HG03565 (cell line): ENCODE data around the gene STRAP.

Source experiments
- ATAC-seq: cut with Tn5 transposase; IDR thresholded peaks from one replicate; pipeline ENCODE4 v1.9.1; 2021; ENCODE audit warnings: mild to moderate bottlenecking, moderate library complexity; ENCODE audit not compliant: unreplicated experiment

The STRAP gene, protein sequence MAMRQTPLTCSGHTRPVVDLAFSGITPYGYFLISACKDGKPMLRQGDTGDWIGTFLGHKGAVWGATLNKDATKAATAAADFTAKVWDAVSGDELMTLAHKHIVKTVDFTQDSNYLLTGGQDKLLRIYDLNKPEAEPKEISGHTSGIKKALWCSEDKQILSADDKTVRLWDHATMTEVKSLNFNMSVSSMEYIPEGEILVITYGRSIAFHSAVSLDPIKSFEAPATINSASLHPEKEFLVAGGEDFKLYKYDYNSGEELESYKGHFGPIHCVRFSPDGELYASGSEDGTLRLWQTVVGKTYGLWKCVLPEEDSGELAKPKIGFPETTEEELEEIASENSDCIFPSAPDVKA

DNA sequence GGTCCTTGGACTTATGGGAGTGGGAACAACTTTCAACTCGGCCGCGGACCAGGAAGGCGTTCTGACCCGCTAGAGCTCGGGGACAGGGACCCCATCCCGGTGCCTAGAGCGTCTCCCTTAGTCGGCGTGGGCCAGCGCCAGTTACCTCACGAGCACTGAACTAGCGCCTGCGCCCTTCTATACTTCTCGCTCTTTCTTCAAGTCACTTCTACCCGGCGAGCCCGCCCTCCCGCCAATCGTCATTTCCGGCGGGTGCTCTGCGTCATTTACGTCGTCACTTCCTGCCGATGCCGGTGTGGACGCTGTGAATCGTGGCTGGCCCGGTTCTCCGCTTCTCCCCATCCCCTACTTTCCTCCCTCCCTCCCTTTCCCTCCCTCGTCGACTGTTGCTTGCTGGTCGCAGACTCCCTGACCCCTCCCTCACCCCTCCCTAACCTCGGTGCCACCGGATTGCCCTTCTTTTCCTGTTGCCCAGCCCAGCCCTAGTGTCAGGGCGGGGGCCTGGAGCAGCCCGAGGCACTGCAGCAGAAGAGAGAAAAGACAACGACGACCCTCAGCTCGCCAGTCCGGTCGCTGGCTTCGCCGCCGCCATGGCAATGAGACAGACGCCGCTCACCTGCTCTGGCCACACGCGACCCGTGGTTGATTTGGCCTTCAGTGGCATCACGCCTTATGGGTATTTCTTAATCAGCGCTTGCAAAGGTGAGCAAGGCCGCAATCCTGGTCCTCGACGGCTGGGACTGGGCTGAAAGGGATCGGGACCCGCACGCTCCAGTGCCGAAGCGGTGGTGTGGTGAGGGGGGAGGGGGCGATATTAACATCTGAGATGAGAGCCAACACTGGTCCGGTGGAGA, at the start of gene STRAP:
Gene STRAP, plus strand, starts transcription at position 270 of the 854 bp plus-strand sequence. Its CDS starts 321 bp downstream, at position 591.
- ATAC-seq: peak; percentile 97

DNA sequence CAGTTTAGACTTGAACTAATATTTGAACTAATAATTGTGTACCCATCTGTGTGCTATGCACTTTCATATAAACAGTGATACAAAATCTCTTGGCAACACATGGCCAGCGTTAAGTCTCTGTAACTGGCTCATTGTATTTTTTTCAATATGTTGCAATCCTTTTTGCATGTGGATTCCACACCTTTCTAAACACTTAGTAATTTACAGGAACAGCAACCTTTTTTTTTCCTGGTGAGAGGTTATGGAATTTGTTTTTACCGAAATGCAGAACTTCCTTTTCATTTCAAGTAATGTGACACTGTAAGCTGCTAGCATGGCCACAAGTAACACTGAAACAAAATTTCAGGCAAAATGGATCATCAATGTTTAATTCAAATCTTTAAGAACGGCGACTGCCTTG, 47.6 kb upstream of the STRAP start:
- ATAC-seq: no peak

DNA sequence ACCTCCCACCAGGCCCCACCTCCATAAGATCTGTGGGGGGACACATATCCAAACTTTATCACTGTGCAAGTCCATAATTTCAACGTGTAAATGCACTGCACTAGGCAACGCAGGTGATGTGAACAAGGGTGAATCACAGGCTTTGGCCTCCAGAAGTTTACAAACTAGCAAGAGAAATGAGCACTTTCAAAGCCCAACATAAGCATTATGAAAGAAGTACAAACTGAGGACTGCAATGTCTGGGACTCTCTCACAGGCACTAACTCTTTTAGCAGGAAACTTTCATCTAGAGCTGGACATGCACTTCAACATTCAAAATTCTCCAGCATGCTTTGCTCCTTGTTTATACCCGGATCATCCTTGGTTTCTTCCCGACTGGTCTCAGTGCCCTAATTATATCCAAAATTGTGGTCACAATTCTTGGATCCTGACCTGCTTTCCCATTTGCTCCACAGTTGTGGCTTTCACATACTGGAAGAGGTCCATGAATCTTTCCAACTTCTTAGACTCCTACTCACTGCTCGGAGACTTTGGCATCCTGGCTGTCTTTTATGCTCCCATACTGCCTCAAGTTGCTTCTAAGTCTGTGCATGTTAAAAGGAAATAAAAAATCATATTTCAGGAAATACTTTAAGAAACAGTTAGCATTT, 44.9 kb upstream of the STRAP start:
- ATAC-seq: no peak

DNA sequence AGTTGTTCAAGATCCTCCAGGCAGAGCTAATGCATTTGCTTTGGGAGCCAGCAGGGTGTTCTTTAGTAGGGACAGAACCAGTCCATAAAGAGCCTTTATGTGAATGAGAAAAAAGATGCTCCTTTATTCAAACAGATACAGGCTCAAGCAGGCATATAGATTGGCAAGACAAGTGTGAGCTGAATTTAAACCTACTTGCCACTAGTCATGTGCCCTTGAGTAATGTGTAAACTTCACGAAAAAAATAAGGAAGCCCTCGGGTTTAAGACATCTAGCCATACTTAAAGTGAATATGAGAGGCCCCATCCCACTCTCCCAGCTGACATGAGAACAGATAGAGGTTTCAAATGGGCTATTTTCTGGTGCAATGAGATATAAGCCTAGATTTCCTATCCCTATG, 43.1 kb upstream of the STRAP start:
- no peak for ATAC-seq

DNA sequence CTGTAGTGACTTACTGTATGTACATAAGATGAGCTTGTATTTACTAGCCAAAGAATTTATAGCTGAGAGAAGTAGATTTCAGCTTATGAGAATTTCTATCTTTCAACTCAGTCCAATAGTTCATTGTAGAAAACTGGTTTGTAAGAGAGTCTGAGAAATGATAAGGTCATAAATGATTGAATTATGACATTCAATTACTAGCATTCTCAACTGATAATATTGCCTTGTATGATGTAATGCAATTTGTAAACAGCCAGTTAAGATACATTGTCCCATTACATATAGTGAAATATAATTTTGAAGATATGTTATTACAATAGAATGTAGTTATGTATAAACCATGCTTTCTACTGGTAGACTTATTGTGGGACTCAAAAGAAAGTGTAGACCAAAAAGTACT, 42.5 kb upstream of the STRAP start:
- no peak for ATAC-seq

DNA sequence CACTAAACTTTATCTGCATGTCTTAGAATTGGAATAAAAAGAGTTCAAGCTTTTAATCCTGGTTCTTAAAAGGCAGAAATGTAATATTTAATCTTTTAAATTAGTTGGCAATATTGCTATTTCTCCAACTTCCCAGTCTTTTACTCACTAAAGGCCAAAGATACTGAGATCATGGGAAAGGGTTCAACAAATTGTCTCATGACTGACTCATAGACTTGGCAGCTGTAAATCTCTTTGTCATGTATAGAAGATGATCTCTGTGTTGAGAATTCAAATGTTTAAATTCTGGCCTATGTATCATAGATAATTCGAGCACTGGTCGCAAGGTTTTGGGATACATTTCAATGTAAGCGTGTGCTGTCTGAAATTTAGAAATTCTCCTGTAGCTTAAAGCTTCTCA, 40.1 kb upstream of the STRAP start:
- ATAC-seq: no peak

DNA sequence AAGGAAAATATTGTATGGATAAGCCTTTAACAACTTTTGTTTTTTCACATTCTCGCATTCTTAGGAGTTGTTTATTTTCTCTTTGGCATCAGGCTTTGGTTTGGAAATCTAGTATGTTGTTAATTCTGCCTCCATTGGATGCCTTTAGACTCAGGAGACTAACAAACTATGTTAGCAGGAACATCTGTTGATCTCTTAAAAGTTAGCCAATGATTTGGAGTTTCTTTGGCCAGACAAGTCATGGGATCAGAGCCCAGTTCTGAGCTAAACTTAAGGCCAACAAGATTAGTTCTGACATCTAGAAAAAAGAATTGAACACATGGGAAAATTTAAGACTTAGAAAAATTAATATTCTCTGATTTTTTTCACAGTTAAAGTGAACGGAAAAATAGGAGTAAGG, 35.3 kb upstream of the STRAP start:
- ATAC-seq: no peak

DNA sequence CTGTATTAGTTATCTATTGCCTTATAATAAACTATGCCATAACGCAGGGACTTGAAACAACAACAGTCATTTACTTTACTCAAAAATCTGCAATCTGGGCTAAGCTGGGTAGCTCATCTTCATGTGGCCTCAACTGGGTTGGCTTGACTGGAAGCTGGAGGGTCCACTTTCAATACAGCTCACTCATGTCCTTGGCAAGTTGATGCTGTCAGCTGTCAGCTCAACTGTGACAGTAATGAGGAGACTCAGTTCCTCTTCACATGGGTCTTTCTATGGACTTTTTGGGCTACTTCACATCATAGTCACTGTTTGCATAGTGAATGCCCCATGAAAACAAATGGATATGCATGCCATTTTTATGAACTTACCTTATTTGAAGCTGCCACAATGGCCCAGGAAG, 33.6 kb upstream of the STRAP start:
- ATAC-seq: no peak

DNA sequence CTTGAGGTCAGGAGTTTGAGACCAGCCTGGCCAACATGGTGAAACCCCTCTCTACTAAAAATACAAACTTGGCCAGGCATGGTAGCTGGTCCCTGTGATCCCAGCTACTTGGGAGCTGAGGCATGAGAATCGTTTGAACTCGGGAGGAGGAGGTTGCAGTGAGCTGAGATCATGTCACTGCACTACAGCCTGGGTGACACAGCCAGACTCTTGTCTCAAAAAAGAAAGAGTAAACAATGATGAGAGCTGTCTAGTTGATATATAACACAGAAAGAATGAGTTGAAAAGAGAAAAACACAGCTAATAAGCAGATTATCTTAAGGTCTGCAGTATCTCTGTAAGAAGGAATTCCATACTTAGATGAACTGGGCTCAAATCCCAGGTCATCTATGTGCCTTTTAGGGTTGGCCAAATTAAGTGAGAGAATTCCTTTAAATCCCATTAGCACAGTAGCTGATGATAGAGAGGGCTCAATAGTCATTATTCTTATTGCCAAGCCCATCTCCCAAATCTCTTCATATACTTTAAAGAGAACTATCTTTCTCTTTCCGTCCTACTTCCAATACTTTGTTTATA, 31.1 kb upstream of the STRAP start:
- no peak for ATAC-seq

DNA sequence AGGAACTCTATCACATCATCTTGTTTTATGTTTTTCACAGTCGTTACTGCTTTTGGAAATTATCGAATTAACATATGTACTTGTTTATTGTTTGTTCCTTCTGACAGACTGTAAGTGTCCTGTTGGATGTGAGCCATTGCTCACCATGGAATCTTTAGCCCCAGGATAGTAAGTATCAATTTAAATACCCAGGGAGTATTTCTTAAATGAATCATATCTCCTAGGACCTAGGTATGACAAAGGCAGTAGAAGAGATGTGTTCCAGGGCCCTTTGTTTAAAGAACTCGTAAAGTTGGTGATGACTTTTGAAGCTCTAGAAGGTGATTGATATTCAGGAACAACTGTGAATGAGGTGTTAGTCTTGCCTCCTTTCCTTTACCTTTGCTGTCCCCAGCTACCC, 30.3 kb upstream of the STRAP start:
- ATAC-seq: no peak

DNA sequence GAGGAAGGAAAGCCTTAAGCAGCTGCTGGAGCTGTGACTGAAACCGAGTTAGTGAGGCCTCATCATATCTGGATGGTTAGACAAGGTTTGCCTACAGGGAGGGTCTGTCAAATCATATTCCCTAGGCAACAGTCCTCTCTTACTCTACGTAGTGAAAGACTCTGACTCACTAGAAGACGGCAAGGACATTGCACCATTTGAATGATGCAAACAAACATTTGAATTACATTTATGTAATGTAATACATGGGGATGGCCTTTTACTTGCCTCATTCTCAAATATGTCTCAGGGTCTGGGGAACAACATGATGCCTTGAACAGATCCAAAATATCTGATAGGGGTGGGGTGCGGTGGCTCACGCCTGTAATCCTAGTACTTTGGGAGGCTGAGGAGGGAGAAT, 29.8 kb upstream of the STRAP start:
- no peak for ATAC-seq

DNA sequence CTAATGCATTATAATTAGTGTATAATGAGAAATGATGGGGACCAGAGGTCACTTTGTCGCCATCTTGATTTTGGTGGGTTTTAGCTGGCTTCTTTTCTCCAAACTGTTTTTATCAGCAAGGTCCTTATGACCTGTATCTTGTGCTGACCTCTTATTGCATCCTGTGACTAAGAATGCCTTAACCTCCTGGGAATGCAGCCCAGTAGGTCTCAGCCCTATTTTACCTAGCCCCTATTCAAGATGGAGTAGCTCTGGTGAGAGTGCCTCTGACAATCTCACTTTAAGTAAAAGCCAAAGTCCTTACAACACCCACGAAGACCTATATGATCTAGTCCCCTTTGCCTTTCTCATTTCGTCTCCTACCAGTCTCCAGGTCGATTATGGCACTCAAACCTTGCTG, 28.3 kb upstream of the STRAP start:
- no peak for ATAC-seq

DNA sequence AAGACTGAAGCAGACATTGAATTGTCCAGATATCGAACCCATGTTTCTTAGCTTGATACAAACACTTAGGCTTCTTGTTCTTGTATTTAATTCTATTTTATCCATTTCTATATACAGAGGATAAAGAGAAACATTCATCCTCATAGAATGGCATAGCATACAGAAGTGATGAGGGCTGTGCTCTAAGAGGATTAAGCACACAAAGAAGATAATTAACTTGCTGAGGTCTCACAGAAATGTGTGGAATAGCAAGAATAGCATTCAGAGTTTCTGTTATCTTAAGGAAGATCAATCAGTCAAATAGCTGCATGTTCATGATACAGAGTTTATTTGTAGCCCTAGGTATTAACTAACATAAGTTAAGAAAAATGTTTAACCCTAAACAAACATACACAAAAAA, 27.3 kb upstream of the STRAP start:
- no peak for ATAC-seq

DNA sequence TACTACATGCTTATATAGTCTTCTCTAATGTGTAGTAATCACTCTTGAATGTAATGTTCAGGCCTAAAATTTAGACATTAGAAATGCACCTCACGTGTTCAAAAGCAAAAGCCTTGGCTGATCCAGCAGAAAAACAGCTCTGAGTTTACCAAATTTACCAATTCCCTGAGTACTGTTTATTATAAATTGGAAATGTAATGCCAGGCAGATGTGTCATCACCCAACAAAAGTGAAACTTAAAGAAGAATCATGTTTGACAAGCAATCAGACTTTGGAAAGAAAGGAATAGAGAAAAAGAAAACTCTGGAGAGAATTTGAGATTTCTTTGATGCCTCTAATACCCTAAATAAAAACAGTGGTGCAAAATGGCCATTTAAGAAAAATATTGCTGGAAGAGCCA, 26.5 kb upstream of the STRAP start:
- ATAC-seq: no peak

DNA sequence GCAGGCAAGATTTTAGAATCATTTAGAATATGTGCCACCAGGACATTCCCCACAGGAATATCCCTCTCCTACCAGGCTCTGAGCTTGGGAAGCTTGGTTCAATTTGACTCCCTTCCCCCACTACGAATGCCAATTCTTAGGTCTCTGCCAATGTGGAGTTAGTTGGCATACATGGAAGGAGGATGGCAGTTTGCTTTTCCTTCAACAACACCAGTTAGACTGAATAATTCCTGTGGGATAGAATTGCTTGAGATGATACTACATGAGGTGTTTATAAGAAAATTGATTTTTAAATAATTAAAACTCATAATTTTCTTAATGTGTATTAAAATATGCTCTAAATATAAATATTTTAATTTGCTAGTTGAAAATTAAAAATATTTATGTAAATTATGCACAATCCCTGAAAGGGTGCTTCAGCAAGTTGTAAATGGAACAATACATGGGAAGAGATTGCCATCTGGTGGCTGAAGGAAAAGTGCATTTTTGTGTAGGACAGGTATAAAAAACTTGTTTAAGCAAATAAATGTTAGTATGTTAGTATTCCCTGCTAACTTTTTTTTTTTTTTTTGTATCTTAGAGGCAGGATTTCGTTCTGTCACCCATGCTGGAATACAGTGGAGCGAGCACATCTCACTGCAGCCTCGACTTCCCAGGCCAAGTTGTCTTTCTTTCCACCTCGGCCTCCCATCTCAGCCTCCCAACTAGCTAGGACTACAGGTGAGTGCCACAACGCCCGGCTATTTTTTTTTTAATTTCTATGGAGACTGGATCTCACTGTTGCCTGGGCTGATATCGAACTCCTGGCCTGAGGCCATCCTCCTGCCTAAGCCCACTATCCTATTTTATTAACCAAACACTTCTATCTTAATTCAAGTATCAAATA, 25.8 kb upstream of the STRAP start:
- ATAC-seq: no peak

DNA sequence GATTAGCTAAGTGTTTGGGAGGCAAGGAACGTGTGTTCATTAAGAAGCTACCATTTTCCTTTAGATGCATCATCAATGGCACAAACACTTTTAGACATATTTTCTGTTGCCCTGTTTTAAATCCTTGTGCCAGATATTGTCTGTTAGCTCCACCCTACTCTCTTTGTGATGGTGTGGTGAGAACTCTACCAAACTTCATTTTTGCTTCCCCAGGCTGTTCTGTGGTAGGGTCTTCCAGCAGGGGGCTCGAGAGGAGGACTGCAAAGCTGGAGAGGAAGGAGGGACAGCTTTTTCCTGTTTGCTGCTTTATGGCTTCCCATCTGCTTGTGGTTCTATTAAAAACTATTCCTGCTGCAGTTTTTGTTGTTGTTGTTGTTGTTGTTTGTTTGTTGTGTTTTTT, 23.8 kb upstream of the STRAP start:
- no peak for ATAC-seq

DNA sequence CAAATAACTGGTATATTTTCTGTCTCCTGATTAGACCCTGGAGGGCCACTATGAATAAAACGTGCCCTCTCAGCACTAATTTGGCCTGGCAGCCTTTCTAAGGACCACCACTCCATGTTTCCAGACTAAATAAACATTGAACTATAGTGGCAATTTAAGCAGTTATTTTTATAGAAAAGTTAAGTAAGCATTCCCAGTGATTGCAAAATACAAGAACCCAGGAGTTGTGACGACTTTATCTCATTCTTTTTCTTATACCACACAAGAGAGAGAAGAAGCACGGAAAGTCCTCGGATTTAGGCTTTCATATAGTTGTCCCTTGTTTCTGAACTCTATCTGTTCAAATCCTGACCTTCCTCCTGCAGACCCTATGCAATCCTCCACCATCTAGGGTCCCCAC, 23.1 kb upstream of the STRAP start:
- no peak for ATAC-seq

DNA sequence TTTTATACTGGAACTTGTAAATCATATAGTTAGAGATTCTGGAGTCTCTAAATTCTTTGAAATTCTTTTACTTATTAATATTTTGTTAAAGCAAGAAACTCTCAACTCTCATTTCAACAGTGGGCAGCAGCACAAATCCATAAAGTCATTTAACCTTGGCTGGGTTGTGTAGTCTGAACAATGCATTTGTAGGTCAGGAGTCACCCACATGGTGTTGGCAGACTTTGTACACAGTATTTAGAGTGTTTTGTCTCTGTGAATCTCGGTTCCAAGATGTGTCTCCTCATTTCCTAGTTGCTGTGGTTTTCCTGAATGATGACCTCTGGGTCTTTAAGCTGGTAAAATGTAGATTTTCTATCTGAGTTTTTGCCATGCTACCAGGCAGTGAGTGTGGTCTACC, 20.8 kb upstream of the STRAP start:
- ATAC-seq: no peak

DNA sequence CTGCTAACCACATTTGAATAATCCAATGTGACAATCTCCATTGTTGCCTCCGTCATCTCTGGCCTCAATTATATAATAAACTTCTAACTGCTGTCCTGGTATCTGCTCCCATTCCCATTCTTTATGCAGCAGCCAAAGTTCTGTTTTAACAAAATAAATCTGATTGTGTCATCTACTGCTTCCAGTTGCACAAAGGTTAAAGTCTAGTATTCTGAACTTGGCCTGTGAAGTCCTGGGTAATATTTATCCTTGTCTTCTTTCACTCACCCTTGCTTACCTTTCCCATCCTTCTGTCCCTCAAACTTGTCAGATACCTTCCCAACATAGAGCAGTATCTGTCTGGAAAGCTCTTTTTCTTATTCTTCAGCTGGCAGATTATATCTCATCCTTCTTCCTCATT, 19.3 kb upstream of the STRAP start:
- no peak for ATAC-seq

DNA sequence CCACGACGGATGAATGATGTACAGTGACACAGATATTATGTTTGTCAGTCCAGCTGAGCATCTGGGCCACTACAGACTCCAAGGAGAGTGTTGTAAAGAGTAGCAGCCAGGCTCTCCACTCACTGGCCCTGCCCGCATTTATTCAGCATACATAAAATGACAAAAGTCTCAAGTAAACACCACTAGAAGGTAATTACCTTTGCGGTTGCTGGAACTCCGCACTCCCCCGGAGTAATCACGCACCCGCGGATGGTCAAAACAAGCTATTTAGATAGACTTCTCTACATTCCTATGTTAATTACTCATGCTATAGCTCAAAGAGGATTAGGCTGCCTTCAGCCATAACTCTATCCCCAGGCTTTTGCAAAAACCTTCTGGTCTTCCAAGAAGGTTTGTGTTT, 18.8 kb upstream of the STRAP start:
- no peak for ATAC-seq

DNA sequence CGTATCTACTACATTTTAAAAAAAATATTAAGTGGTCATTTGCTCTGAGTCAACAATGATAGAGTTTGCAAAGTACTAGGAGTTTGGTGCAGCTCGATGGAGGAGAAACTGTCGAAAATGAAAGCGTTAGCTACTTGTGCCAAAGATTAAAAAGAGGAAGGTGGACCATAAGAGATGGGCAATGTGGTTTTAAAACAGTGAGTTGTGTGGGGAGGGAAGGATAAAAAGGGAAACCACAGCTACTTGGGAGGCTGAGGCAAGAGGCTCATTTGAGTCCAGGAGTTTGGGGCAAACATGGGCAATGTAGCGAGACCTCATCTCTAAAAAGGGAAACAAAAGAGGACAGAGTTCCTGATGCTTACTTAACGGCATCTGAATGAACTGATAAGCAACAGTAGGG, 18.2 kb upstream of the STRAP start:
- peak; percentile 89 for ATAC-seq
